HCT116 (cell line): ENCODE measurements around the gene SBF2. TPM values are rescaled to one million over a fixed set of nuclear protein-coding genes. Genes with fewer than 3 reads are reported as not detected.

Experiments
- ATAC-seq: fragments of 200-7000 bp; cut with Tn5 transposase; 2 replicates; pipeline ENCODE4 v1.9.1; 2020; ENCODE audit warnings: mild to moderate bottlenecking, moderate library complexity
- BruUV-seq: library from RNA; stranded (reverse); fragments of 400-500 nt; replicated peaks from 2 replicates; lab custom pipeline; 2021; lab: Mats Ljungman, UMichigan
- CTCF ChIA-PET: fragments of 300-600 bp; sonication (Branson Sonifier 250); formaldehyde crosslinking; loops from one replicate; lab custom pipeline; 2021; ENCODE audit warnings: antibody characterized with exemption; lab: Charles Lee
- POLR2A ChIA-PET: fragments of 300-600, 350-600 bp; sonication (Branson Sonifier 250); formaldehyde crosslinking; loops from one replicate; lab custom pipeline; 2021; ENCODE audit warnings: antibody characterized with exemption; lab: Charles Lee
- RAD21 ChIA-PET, 2 experiments: fragments of 300-600 bp; sonication (Branson Sonifier 250); formaldehyde crosslinking; loops; one replicate each; lab custom pipeline; 2023; ENCODE audit warnings: low total read pairs in 2 of 2; ENCODE audit not compliant: uncharacterized antibody in 2 of 2, unreplicated experiment in 2 of 2, low non-redundant PET in 1 of 2; lab: Charles Lee
- DNase-seq: peaks from one replicate; pipeline ENCODE4 v3.0.0-alpha.2; 2010; ENCODE audit warnings: low read depth, low spot score
- H2AFZ ChIP-seq: fragments of 200-600 bp; shearing (Covaris generic), sonication (generic); 2 replicates; pipeline ENCODE4 v1.6.1; 2017; ENCODE audit warnings: low read depth, mixed run types, mixed read lengths, antibody characterized with exemption, low read length; ENCODE audit not compliant: poor library complexity, severe bottlenecking
- H3K27ac ChIP-seq: 2 replicates; pipeline ENCODE4 v1.5.1; 2012; ENCODE audit warnings: low read depth, low read length
- H3K27me3 ChIP-seq: fragments of 200-600 bp; sonication (generic); 2 replicates; pipeline ENCODE4 v1.6.1; 2016; ENCODE audit warnings: mixed run types, low read length, mixed read lengths; ENCODE audit not compliant: insufficient read depth
- H3K36me3 ChIP-seq, 2 experiments: fragments of 200-500 bp in 1 of 2; fragments of 200-600 bp in 1 of 2; sonication (Bioruptor generic) in 1 of 2; sonication (generic) in 1 of 2; 2 replicates each; pipeline versions ENCODE4 v1.5.1 to v1.6.1; 2014 to 2016; ENCODE audit warnings: low read length in 2 of 2, inconsistent platforms in 1 of 2, mixed read lengths in 1 of 2, mixed run types in 1 of 2; ENCODE audit not compliant: insufficient read depth in 2 of 2, control insufficient read depth in 1 of 2
- H3K4me1 ChIP-seq, 2 experiments: fragments of 200-600 bp in 1 of 2; sonication (generic) in 1 of 2; 2 replicates each; pipeline versions ENCODE4 v1.5.1 to v1.6.1; 2012 to 2017; ENCODE audit warnings: low read length in 2 of 2, inconsistent platforms in 1 of 2, mild to moderate bottlenecking in 1 of 2, mixed read lengths in 1 of 2, mixed run types in 1 of 2, moderate library complexity in 1 of 2; ENCODE audit not compliant: insufficient read depth in 2 of 2, control insufficient read depth in 1 of 2
- H3K4me2 ChIP-seq: fragments of 200-600 bp; sonication (generic); 2 replicates; pipeline ENCODE4 v1.6.1; 2017; ENCODE audit warnings: mixed run types, low read length, mixed read lengths
- H3K4me3 ChIP-seq, 2 experiments: fragments of 200-600 bp in 1 of 2; sonication (generic) in 1 of 2; replicated peaks in 1 of 2; 2 replicates each; pipeline ENCODE4 v1.5.1; 2011 to 2016; ENCODE audit warnings: low read length in 2 of 2, control low read depth in 1 of 2, low read depth in 1 of 2, mild to moderate bottlenecking in 1 of 2, mixed read lengths in 1 of 2, mixed run types in 1 of 2
- H3K79me2 ChIP-seq: fragments of 200-600 bp; sonication (generic); 2 replicates; pipeline ENCODE4 v1.6.1; 2017; ENCODE audit warnings: mild to moderate bottlenecking, mixed run types, low read length, moderate library complexity, mixed read lengths; ENCODE audit not compliant: insufficient read depth
- H3K9ac ChIP-seq: fragments of 200-600 bp; sonication (generic); 2 replicates; pipeline ENCODE4 v1.6.1; 2016; ENCODE audit warnings: low read length, mixed read lengths
- H3K9me2 ChIP-seq: fragments of 200-600 bp; sonication (generic), shearing (Covaris generic); 2 replicates; pipeline ENCODE4 v1.6.1; 2017; ENCODE audit warnings: mixed run types, mild to moderate bottlenecking, moderate library complexity; ENCODE audit not compliant: insufficient read depth
- H3K9me3 ChIP-seq, 2 experiments: fragments of 200-500 bp in 1 of 2; fragments of 200-600 bp in 1 of 2; sonication (Bioruptor generic) in 1 of 2; sonication (generic) in 1 of 2; 2 replicates each; pipeline ENCODE4 v1.6.1; 2014 to 2017; ENCODE audit warnings: low read length in 2 of 2, mixed read lengths in 2 of 2, inconsistent platforms in 1 of 2, low read depth in 1 of 2, mild to moderate bottlenecking in 1 of 2, mixed run types in 1 of 2, moderate library complexity in 1 of 2; ENCODE audit not compliant: control insufficient read depth in 1 of 2, insufficient read depth in 1 of 2
- H4K20me1 ChIP-seq: fragments of 200-600 bp; sonication (generic), shearing (Covaris generic); 2 replicates; pipeline ENCODE4 v1.6.1; 2017; ENCODE audit warnings: mixed run types, mild to moderate bottlenecking, moderate library complexity; ENCODE audit not compliant: insufficient read depth
- CEBPB ChIP-seq: IDR thresholded peaks from 2 replicates; pipeline ENCODE4 v1.6.1; 2012; ENCODE audit warnings: low read depth
- CTCF ChIP-seq, 3 experiments: fragments of 200-600 bp in 1 of 3; sonication (generic) in 1 of 3; IDR thresholded peaks in 2 of 3; conservative IDR thresholded peaks in 1 of 3; 2 replicates each; pipeline ENCODE4 v1.5.1; 2012 to 2017; ENCODE audit warnings: low read depth in 2 of 3, low read length in 2 of 3, antibody characterized with exemption in 1 of 3, borderline replicate concordance in 1 of 3, control low read depth in 1 of 3, mild to moderate bottlenecking in 1 of 3, mixed read lengths in 1 of 3, mixed run types in 1 of 3, moderate library complexity in 1 of 3; ENCODE audit not compliant: insufficient read depth in 1 of 3
- EGR1 ChIP-seq: IDR thresholded peaks from 2 replicates; pipeline ENCODE4 v1.6.1; 2012; ENCODE audit warnings: low read depth
- POLR2AphosphoS5 ChIP-seq: IDR thresholded peaks from 2 replicates; pipeline ENCODE4 v1.6.1; 2011; ENCODE audit warnings: mild to moderate bottlenecking, low read depth, low read length, moderate library complexity
- RAD21 ChIP-seq: IDR thresholded peaks from 2 replicates; pipeline ENCODE4 v1.6.1; 2012; ENCODE audit warnings: low read depth, mild to moderate bottlenecking
- SRF ChIP-seq: IDR thresholded peaks from 2 replicates; pipeline ENCODE4 v1.6.1; 2012; ENCODE audit warnings: low read depth
- TCF7L2 ChIP-seq: IDR thresholded peaks from 2 replicates; pipeline ENCODE4 v1.7.0; 2011; ENCODE audit warnings: borderline replicate concordance, inconsistent platforms; ENCODE audit not compliant: insufficient read depth, insufficient read length; ENCODE audit errors: extremely low read depth
- ZFX ChIP-seq: fragments of 450-650 bp; IDR thresholded peaks from 2 replicates; pipeline ENCODE4 v1.6.1; 2017
- intact Hi-C: fragments of 100-400 bp; cut with micrococcal nuclease; formaldehyde crosslinking; loops from 2 replicates; pipeline ENCODE4 v1.10.0; 2022
- total RNA-seq: library from RNA; stranded (reverse); gene quantifications from one replicate; pipeline ENCODE4 v1.2.1, GENCODE V29; 2021; ENCODE audit not compliant: unreplicated experiment

The SBF2 gene
- total RNA-seq, 1 experiment from 2014 or later = 35.0 TPM

DNA sequence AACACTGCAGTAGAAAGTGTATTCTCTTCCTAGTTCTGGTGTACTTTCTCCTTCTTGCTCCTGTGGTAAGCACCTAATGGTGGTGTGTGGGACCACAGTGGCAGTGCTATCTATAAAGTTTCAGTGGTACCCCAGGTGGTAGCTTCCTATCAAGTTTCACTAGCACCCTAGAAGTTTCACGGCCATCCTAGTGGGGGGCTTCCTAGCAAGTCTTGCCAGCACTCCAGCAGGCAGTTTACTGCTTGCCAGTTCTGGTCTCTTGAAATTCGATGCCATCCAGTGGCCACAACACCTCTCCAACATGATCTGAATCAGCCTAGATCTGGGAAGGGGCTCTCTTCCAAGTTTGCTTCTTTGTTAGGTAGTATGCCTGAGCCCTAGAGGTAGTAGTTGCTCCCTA lies 400.5 kb downstream of the SBF2 start:
- Histone ChIP-seq H3K9me2 (no peaks in the 10 kb centered on the region), H3K4me2 (peak overlapping the region; percentile 10; the same call in 1 of the 2 replicates), H3K27ac (no peak overlapping the region), H3K4me1 (peaks cover 8% of the 10 kb centered on the region in 2 experiments; a peak in 3 of 4 replicates), H3K36me3 (no peaks in the 10 kb centered on the region), H4K20me1 (no peaks in the 10 kb centered on the region), H3K4me3 (no peak overlapping the region), H3K27me3 (no peaks in the 10 kb centered on the region), H3K79me2 (no peaks in the 10 kb centered on the region), H3K9me3 (no peaks in the 10 kb centered on the region), H3K9ac (no peak overlapping the region), H2AFZ (no peak overlapping the region)
- CTCF ChIA-PET = no interaction called here
- no TSS peak for BruUV-seq
- intact Hi-C loops = no loop called here
- POLR2A ChIA-PET = no interaction called here
- RAD21 ChIA-PET = no interaction called here
- peak; percentile 54; the same call in 1 of the 2 replicates for ATAC-seq
- TF ChIP-seq RAD21 (peak; percentile 18), SRF (no peak), CEBPB (no peak), CTCF (IDR thresholded peaks at IDR 0.05 in 2 of 3, conservative IDR thresholded peaks at IDR 0.05 in 1 of 3; ENCODE audit: borderline replicate concordance in 1 of 3, insufficient read depth in 1 of 3, low read depth in 2 of 3, low read length in 2 of 3) (no peak), ZFX (no peak)
- no peak for DNase-seq

DNA sequence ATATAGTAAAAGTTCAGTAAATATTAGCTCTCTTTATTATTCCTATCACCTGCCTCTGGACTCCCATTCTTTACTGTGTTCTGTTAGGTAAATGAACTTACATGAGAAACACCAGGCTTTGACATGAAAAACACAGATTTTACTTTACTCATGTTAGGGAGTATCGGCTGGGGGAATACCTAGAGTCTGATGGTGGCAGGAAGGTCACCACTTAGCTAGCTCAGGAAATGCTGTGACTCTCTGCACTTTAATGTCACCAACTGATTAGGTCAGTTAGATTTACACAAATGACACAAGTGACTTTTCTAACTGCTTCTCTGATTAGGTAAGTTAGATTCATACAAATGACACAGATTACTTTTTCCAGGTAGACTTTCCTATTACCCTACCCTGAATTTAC lies 405.1 kb downstream of the SBF2 start:
- TF ChIP-seq POLR2AphosphoS5 = no peak
- no peak for TF ChIP-seq TCF7L2
- no peak for TF ChIP-seq EGR1
- no peak for TF ChIP-seq RAD21
- POLR2A ChIA-PET = interaction anchor here (0.9 kb wide), 1 partner anchor 11 kb away, joined by 4 read pairs; no protein-coding TSS in a partner anchor
- BruUV-seq = no TSS peak

More for the DNA sequence above, 405.1 kb downstream of the SBF2 start:
- Histone ChIP-seq H3K9me2 (no peaks in the 10 kb centered on the region; the same call in 1 of the 2 replicates), H3K9ac (no peak overlapping the region), H3K9me3 (no peaks in the 10 kb centered on the region), H2AFZ (no peak overlapping the region), H3K27me3 (no peaks in the 10 kb centered on the region), H3K4me3 (no peak overlapping the region), H3K4me1 (peaks cover 8% of the 10 kb centered on the region in 2 experiments; a peak in 3 of 4 replicates), H4K20me1 (no peaks in the 10 kb centered on the region), H3K36me3 (no peaks in the 10 kb centered on the region), H3K4me2 (no peak overlapping the region), H3K79me2 (no peaks in the 10 kb centered on the region), H3K27ac (no peak overlapping the region)
- CTCF ChIA-PET = interaction anchor here (0.8 kb wide), 1 partner anchor 69 kb away, joined by 3 read pairs; no protein-coding TSS in a partner anchor
- no peak for DNase-seq
- no peak for ATAC-seq
- intact Hi-C loops = no loop called here
- RAD21 ChIA-PET = no interaction called here
